A673 (cell line): ENCODE measurements around the gene ASAP3. TPM values are rescaled to one million over a fixed set of nuclear protein-coding genes. Genes with fewer than 3 reads are reported as not detected.

Source experiments
- BruUV-seq: library from RNA; stranded (reverse); fragments of 400-500 nt; replicated peaks from 2 replicates; lab custom pipeline; 2021; lab: Mats Ljungman, UMichigan
- CTCF ChIA-PET: fragments of 300-600 bp; sonication (Branson Sonifier 250); formaldehyde crosslinking; loops from one replicate; lab custom pipeline; 2022; ENCODE audit warnings: antibody characterized with exemption; lab: Charles Lee
- POLR2A ChIA-PET: fragments of 300-600 bp; sonication (Branson Sonifier 250); formaldehyde crosslinking; loops from one replicate; lab custom pipeline; 2022; ENCODE audit warnings: antibody characterized with exemption; ENCODE audit not compliant: low non-redundant PET; lab: Charles Lee
- DNase-seq: peaks from one replicate; pipeline ENCODE4 v3.0.0-alpha.2; 2015; ENCODE audit warnings: low spot score
- H3K27ac ChIP-seq: fragments of 200-600 bp; sonication (generic); 2 replicates; pipeline ENCODE4 v1.5.1; 2016; ENCODE audit warnings: mixed run types, low read depth, mild to moderate bottlenecking, mixed read lengths, antibody characterized with exemption, low read length; ENCODE audit not compliant: poor library complexity, severe bottlenecking
- H3K27me3 ChIP-seq: fragments of 200-600 bp; sonication (generic); replicated peaks from 2 replicates; pipeline ENCODE4 v1.6.1; 2017; ENCODE audit warnings: mixed run types, low read depth, mild to moderate bottlenecking, mixed read lengths, antibody characterized with exemption, low read length; ENCODE audit not compliant: insufficient read depth, poor library complexity
- H3K36me3 ChIP-seq: fragments of 200-600 bp; sonication (generic); 2 replicates; pipeline ENCODE4 v1.6.1; 2016; ENCODE audit warnings: mixed run types, mild to moderate bottlenecking, mixed read lengths, antibody characterized with exemption, low read length; ENCODE audit not compliant: insufficient read depth, poor library complexity, severe bottlenecking
- H3K4me1 ChIP-seq: fragments of 200-600 bp; sonication (generic); 2 replicates; pipeline ENCODE4 v1.6.1; 2017; ENCODE audit warnings: mixed run types, mild to moderate bottlenecking, mixed read lengths, antibody characterized with exemption, low read length; ENCODE audit not compliant: insufficient read depth, poor library complexity, severe bottlenecking
- H3K4me3 ChIP-seq: fragments of 200-600 bp; sonication (generic); 2 replicates; pipeline ENCODE4 v1.5.1; 2016; ENCODE audit warnings: low read depth, mixed run types, mild to moderate bottlenecking, mixed read lengths, low read length; ENCODE audit not compliant: poor library complexity, severe bottlenecking
- H3K9me3 ChIP-seq: fragments of 200-600 bp; sonication (generic); 2 replicates; pipeline ENCODE4 v1.6.1; 2016; ENCODE audit warnings: mixed run types, low read depth, mild to moderate bottlenecking, mixed read lengths, antibody characterized with exemption, low read length; ENCODE audit not compliant: poor library complexity, severe bottlenecking
- EZH2 ChIP-seq: fragments of 200-600 bp; sonication (generic); IDR thresholded peaks from 2 replicates; pipeline ENCODE4 v1.6.1; 2017; ENCODE audit warnings: borderline replicate concordance, low read depth, mild to moderate bottlenecking, mixed read lengths, antibody characterized with exemption, low read length; ENCODE audit not compliant: poor library complexity, severe bottlenecking
- intact Hi-C: fragments of 100-400 bp; cut with micrococcal nuclease; formaldehyde crosslinking; loops from one replicate; pipeline ENCODE4 v1.10.0; 2022; ENCODE audit not compliant: unreplicated experiment
- total RNA-seq: library from RNA; stranded (reverse); gene quantifications from 2 replicates; pipeline ENCODE4 v1.2.3, GENCODE V29; 2021
- TF ChIP-seq, protein P1 (sequence below): fragments of 300-800, 200-600 bp; sonication (generic); conservative IDR thresholded peaks from 2 replicates; pipeline ENCODE4 v1.5.1; 2017; ENCODE audit warnings: low read depth, mild to moderate bottlenecking, antibody characterized with exemption, low read length, moderate library complexity, mixed read lengths

Gene ASAP3
- total RNA-seq, 1 experiment from 2014 or later: 7.8 TPM

DNA sequence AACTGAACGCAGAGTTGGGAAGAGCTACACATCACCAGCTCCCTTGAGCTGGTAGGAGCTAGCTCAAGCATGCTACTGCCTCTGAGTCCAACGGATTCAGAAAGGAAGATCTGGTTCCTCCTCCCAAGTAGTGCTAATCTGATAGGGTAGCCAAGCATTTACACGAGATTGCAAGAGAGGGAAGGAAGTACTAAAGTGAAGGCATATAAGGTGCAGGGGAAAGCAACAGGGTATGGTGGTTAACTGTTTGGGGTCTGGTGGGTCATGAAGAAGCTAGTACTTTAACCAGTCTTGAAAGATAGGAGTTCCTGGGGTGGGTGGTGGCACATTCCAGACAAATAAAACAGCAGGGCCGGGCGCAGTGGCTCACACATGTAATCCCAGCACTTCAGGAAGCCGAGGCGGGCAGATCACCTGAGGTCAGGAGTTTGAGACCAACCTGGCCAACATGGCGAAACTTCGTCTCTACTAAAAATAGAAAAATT is 94.1 kb downstream of the ASAP3 start:
- no peaks in the 10 kb centered on the region for H3K27me3 ChIP-seq
- TF ChIP-seq EZH2: no peak
- TF ChIP-seq, protein P1, sequence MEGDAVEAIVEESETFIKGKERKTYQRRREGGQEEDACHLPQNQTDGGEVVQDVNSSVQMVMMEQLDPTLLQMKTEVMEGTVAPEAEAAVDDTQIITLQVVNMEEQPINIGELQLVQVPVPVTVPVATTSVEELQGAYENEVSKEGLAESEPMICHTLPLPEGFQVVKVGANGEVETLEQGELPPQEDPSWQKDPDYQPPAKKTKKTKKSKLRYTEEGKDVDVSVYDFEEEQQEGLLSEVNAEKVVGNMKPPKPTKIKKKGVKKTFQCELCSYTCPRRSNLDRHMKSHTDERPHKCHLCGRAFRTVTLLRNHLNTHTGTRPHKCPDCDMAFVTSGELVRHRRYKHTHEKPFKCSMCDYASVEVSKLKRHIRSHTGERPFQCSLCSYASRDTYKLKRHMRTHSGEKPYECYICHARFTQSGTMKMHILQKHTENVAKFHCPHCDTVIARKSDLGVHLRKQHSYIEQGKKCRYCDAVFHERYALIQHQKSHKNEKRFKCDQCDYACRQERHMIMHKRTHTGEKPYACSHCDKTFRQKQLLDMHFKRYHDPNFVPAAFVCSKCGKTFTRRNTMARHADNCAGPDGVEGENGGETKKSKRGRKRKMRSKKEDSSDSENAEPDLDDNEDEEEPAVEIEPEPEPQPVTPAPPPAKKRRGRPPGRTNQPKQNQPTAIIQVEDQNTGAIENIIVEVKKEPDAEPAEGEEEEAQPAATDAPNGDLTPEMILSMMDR: no peak
- BruUV-seq: no TSS peak
- ChIA-PET POLR2A (interaction anchor here (0.6 kb wide), 2 partner anchors 11 to 46 kb away, joined by 4 to 6 read pairs; partner anchors contain the start of gene HNRNPR), CTCF (no interaction called here)
- H3K27ac ChIP-seq: no peak overlapping the region
- DNase-seq: no peak
- no peaks in the 10 kb centered on the region for H3K9me3 ChIP-seq
- intact Hi-C loops: no loop called here
- H3K36me3 ChIP-seq: no peaks in the 10 kb centered on the region
- H3K4me3 ChIP-seq: no peak overlapping the region
- peaks cover 5% of the 10 kb centered on the region for H3K4me1 ChIP-seq

DNA sequence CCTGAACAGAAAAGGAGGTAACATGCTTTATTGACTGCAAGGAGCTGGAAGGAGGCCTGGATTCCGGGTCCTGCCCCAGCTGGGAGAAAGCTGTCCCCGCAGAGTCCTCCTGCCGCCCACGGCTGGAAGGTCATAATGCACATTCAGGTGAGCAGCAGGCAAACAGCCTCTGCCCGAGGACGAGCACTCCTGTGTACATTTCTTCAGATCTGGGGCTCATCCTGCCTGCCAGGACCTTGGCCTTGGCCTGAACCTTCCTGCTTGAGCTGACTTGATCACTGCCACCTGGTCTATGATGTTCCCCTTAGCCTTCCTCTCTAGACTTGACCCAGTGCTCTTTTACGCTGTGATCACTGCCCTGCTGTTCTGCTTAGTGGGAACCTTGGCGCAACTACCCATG is 96.5 kb downstream of the ASAP3 start:
- H3K36me3 ChIP-seq: no peaks in the 10 kb centered on the region
- H3K4me1 ChIP-seq: no peaks in the 10 kb centered on the region
- ChIA-PET POLR2A (no interaction called here), CTCF (interaction anchor here (0.6 kb wide), 1 partner anchor 15 kb away, joined by 6 read pairs; no protein-coding TSS in a partner anchor)
- no peak overlapping the region for H3K27ac ChIP-seq
- no TSS peak for BruUV-seq
- TF ChIP-seq, protein P1: no peak
- no peak for TF ChIP-seq EZH2
- H3K4me3 ChIP-seq: no peak overlapping the region
- no peak for DNase-seq
- H3K9me3 ChIP-seq: no peaks in the 10 kb centered on the region
- H3K27me3 ChIP-seq: no peaks in the 10 kb centered on the region
- intact Hi-C loops: no loop called here

DNA sequence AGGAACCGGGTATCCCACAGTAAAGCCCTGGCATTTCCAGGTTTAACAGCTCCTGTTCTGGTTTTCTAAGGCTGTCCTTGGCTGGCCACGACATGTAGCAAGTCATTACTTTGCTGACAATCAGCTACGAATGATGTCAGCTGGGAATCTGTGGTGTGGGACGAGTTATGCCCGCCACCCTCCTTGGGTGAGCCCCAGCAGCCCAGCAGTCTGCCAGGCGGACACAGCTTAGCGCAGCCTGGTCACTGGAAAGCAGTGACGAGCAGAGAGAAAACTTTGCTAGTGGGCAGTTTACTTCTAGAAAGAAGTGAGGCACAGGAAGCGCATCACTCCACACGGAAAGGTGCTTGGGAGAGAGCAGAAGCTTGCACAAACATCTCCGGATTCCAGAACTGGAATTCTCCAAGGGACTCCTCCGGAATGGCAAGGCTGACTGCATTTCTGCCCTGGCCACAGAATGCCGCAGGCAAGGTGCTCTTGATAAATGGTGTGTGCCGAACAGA is 98.8 kb downstream of the ASAP3 start:
- H3K27ac ChIP-seq: no peak overlapping the region
- ChIA-PET POLR2A (interaction anchor here (0.7 kb wide), 1 partner anchor 337 kb away, joined by 3 read pairs; no protein-coding TSS in a partner anchor), CTCF (interaction anchor here (0.6 kb wide), 1 partner anchor 70 kb away, joined by 4 read pairs; no protein-coding TSS in a partner anchor)
- no peaks in the 10 kb centered on the region for H3K9me3 ChIP-seq
- H3K4me1 ChIP-seq: no peaks in the 10 kb centered on the region
- no peak for TF ChIP-seq EZH2
- TF ChIP-seq, protein P1: no peak
- no peaks in the 10 kb centered on the region for H3K27me3 ChIP-seq
- no TSS peak for BruUV-seq
- intact Hi-C loops: no loop called here
- H3K36me3 ChIP-seq: no peaks in the 10 kb centered on the region
- no peak for DNase-seq
- H3K4me3 ChIP-seq: no peak overlapping the region
